ENCODE data around the gene PALD1.

- TF ChIP-seq YY1 (IDR thresholded peaks at IDR 0.05; ENCODE audit: extremely low read depth, insufficient replicate concordance, low read depth, low read length) (no peak), JUND (IDR thresholded peaks at IDR 0.05) (no peak), ZNF274 (IDR thresholded peaks at IDR 0.05; ENCODE audit: low read depth, low read length) (no peak), POLR2AphosphoS5 (IDR thresholded peaks at IDR 0.05; ENCODE audit: low read depth, low read length) (no peak), CTCF (IDR thresholded peaks at IDR 0.05 in 2 of 3, conservative IDR thresholded peaks at IDR 0.05 in 1 of 3; ENCODE audit: borderline replicate concordance in 1 of 3, insufficient read depth in 1 of 3, low read depth in 2 of 3, low read length in 2 of 3) (no peak), SIN3A (IDR thresholded peaks at IDR 0.05; ENCODE audit: low read depth) (no peak), EZH2 (IDR thresholded peaks at IDR 0.05) (no peak), RAD21 (IDR thresholded peaks at IDR 0.05; ENCODE audit: low read depth) (no peak)
- TF ChIP-seq, protein P1, sequence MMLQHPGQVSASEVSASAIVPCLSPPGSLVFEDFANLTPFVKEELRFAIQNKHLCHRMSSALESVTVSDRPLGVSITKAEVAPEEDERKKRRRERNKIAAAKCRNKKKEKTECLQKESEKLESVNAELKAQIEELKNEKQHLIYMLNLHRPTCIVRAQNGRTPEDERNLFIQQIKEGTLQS (IDR thresholded peaks at IDR 0.05) = no peak
- TF ChIP-seq, protein P2, sequence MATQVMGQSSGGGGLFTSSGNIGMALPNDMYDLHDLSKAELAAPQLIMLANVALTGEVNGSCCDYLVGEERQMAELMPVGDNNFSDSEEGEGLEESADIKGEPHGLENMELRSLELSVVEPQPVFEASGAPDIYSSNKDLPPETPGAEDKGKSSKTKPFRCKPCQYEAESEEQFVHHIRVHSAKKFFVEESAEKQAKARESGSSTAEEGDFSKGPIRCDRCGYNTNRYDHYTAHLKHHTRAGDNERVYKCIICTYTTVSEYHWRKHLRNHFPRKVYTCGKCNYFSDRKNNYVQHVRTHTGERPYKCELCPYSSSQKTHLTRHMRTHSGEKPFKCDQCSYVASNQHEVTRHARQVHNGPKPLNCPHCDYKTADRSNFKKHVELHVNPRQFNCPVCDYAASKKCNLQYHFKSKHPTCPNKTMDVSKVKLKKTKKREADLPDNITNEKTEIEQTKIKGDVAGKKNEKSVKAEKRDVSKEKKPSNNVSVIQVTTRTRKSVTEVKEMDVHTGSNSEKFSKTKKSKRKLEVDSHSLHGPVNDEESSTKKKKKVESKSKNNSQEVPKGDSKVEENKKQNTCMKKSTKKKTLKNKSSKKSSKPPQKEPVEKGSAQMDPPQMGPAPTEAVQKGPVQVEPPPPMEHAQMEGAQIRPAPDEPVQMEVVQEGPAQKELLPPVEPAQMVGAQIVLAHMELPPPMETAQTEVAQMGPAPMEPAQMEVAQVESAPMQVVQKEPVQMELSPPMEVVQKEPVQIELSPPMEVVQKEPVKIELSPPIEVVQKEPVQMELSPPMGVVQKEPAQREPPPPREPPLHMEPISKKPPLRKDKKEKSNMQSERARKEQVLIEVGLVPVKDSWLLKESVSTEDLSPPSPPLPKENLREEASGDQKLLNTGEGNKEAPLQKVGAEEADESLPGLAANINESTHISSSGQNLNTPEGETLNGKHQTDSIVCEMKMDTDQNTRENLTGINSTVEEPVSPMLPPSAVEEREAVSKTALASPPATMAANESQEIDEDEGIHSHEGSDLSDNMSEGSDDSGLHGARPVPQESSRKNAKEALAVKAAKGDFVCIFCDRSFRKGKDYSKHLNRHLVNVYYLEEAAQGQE (IDR thresholded peaks at IDR 0.05; ENCODE audit: low read depth) = no peak
Measured at GRCh38 chr10:70561558-70561957, 83.0 kb downstream of the PALD1 start.

Data from HCT116 (cell line).